HEK293 (cell line): ENCODE data around the gene GATA3.

ENCODE experiments used
- CTCF ChIA-PET: fragments of 350-600 bp; formaldehyde crosslinking; extraction: SDS; loops from one replicate; lab custom pipeline; 2021; ENCODE audit warnings: antibody characterized with exemption; lab: Yijun Ruan, JAX
- POLR2A ChIA-PET: fragments of 300-600 bp; formaldehyde crosslinking; extraction: SDS; loops from one replicate; lab custom pipeline; 2020; ENCODE audit warnings: antibody characterized with exemption, inconsistent platforms; lab: Yijun Ruan, JAX
- H3K27ac ChIP-seq: fragments of 200-500 bp; sonication (Bioruptor generic); 2 replicates; pipeline ENCODE4 v1.5.1; 2014; ENCODE audit warnings: low read depth, low read length, control low read depth, inconsistent platforms; ENCODE audit errors: extremely low read depth
- H3K36me3 ChIP-seq, 2 experiments: fragments of 200-500 bp in 1 of 2; sonication (Bioruptor generic) in 1 of 2; 1 replicate in 1 of 2; 2 replicates in 1 of 2; pipeline ENCODE4 v1.5.1; 2014 to 2017; ENCODE audit warnings: inconsistent platforms in 2 of 2, low read length in 2 of 2; ENCODE audit not compliant: control insufficient read depth in 2 of 2, insufficient read depth in 1 of 2
- H3K4me1 ChIP-seq: fragments of 200-500 bp; sonication (Bioruptor generic); 2 replicates; pipeline ENCODE4 v1.5.1; 2014; ENCODE audit warnings: mild to moderate bottlenecking, low read length, inconsistent platforms; ENCODE audit not compliant: control insufficient read depth, insufficient read depth
- H3K4me3 ChIP-seq: 2 replicates; pipeline ENCODE4 v1.5.1; 2011; ENCODE audit warnings: low read depth, mild to moderate bottlenecking, control low read depth, low read length, moderate library complexity
- H3K9me3 ChIP-seq: fragments of 200-500 bp; sonication (Bioruptor generic); 2 replicates; pipeline ENCODE4 v1.5.1; 2014; ENCODE audit warnings: low read depth, low read length, inconsistent platforms; ENCODE audit not compliant: control insufficient read depth, insufficient read depth
- GLIS1 ChIP-seq: fragments of 450-650 bp; formaldehyde crosslinking; IDR thresholded peaks from 2 replicates; pipeline ENCODE4 v1.5.1; 2016; ENCODE audit warnings: missing biosample characterization, missing genetic modification characterization
- YY1 ChIP-seq: fragments of 450-650 bp; formaldehyde crosslinking; IDR thresholded peaks from 2 replicates; pipeline ENCODE4 v1.5.1; 2018; ENCODE audit warnings: missing biosample characterization, missing genetic modification characterization
- YY2 ChIP-seq: fragments of 450-650 bp; formaldehyde crosslinking; IDR thresholded peaks from 2 replicates; pipeline ENCODE4 v1.5.1; 2016; ENCODE audit warnings: missing biosample characterization, missing genetic modification characterization
- ZBTB17 ChIP-seq: fragments of 450-650 bp; formaldehyde crosslinking; IDR thresholded peaks from 2 replicates; pipeline ENCODE4 v1.5.1; 2016; ENCODE audit warnings: missing biosample characterization, missing genetic modification characterization
- ZBTB8A ChIP-seq: fragments of 450-650 bp; formaldehyde crosslinking; IDR thresholded peaks from 2 replicates; pipeline ENCODE4 v1.5.1; 2016; ENCODE audit warnings: missing biosample characterization, missing genetic modification characterization
- ZNF239 ChIP-seq: fragments of 450-650 bp; formaldehyde crosslinking; IDR thresholded peaks from 2 replicates; pipeline ENCODE4 v1.5.1; 2016; ENCODE audit warnings: missing biosample characterization, missing genetic modification characterization
- ZNF335 ChIP-seq: fragments of 450-650 bp; formaldehyde crosslinking; conservative IDR thresholded peaks from 2 replicates; pipeline ENCODE4 v1.5.1; 2016; ENCODE audit warnings: missing biosample characterization, missing genetic modification characterization
- ZNF501 ChIP-seq: fragments of 450-650 bp; formaldehyde crosslinking; IDR thresholded peaks from 2 replicates; pipeline ENCODE4 v1.5.1; 2016; ENCODE audit warnings: missing biosample characterization, missing genetic modification characterization
- ZNF707 ChIP-seq: fragments of 450-650 bp; formaldehyde crosslinking; IDR thresholded peaks from 2 replicates; pipeline ENCODE4 v1.5.1; 2016; ENCODE audit warnings: missing biosample characterization, missing genetic modification characterization
- ZXDB ChIP-seq: fragments of 450-650 bp; formaldehyde crosslinking; IDR thresholded peaks from 2 replicates; pipeline ENCODE4 v1.5.1; 2016; ENCODE audit warnings: missing biosample characterization, missing genetic modification characterization
- TF ChIP-seq, protein P1 (sequence below): fragments of 450-650 bp; formaldehyde crosslinking; conservative IDR thresholded peaks from 2 replicates; pipeline ENCODE4 v1.5.1; 2016; ENCODE audit warnings: low read depth, missing biosample characterization, missing genetic modification characterization
- TF ChIP-seq, protein P2 (sequence below): fragments of 450-650 bp; formaldehyde crosslinking; IDR thresholded peaks from 2 replicates; pipeline ENCODE4 v1.5.1; 2016; ENCODE audit warnings: missing biosample characterization, missing genetic modification characterization
- TF ChIP-seq, protein P3 (sequence below): fragments of 450-650 bp; formaldehyde crosslinking; IDR thresholded peaks from 2 replicates; pipeline ENCODE4 v1.5.1; 2016; ENCODE audit warnings: missing biosample characterization, missing genetic modification characterization
- TF ChIP-seq, protein P4 (sequence below): fragments of 450-650 bp; formaldehyde crosslinking; IDR thresholded peaks from 2 replicates; pipeline ENCODE4 v1.5.1; 2016; ENCODE audit warnings: missing biosample characterization, missing genetic modification characterization, borderline replicate concordance
- TF ChIP-seq, protein P5 (sequence below): fragments of 450-650 bp; formaldehyde crosslinking; IDR thresholded peaks from 2 replicates; pipeline ENCODE4 v1.5.1; 2016; ENCODE audit warnings: missing biosample characterization, missing genetic modification characterization
- TF ChIP-seq, protein P6 (sequence below): fragments of 450-650 bp; formaldehyde crosslinking; IDR thresholded peaks from 2 replicates; pipeline ENCODE4 v1.5.1; 2017; ENCODE audit warnings: missing biosample characterization, missing genetic modification characterization
- TF ChIP-seq, protein P7 (sequence below): fragments of 450-650 bp; formaldehyde crosslinking; IDR thresholded peaks from 2 replicates; pipeline ENCODE4 v1.5.1; 2016; ENCODE audit warnings: missing biosample characterization, missing genetic modification characterization

Gene GATA3

DNA sequence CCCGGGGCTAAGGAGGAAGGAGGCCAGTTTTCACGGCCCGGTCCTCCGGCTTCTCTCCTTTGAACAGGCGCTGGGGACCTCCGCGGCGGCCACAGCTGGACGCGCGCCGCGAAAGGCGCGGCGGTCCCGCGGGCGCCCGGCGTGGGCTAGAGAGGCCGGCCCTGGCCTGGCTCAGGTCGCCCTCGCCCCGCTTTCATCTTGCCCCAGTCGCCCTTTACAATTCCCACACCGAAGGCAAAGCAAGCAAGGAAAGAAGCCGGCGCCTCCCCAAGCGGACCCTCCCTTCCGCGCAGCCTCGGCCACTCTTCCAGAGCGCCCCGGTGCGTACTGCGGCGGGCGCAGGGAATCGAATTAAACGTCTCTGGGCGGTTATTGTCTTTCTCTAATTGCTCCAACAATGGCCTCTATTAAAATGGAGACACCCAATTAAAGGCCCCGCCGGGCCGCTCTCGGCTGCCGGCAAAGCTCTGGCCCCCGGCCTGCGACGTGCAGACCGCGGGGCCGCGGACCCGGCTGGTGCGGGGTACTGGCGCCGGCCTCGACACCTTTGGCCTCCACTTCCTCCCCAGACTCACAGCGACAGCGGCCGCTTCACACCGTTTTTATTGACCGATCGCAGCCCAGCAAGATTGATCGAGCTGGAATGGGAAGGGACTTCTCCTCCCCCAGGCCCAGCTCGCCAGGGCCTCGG, 4.5 kb upstream of the GATA3 start:
- Histone ChIP-seq H3K9me3 (no peaks in the 10 kb centered on the region), H3K4me3 (peak overlapping the region; percentile 45), H3K27ac (peak overlapping the region; percentile 100), H3K36me3 (no peaks in the 10 kb centered on the region), H3K4me1 (no peaks in the 10 kb centered on the region; the same call in 1 of the 2 replicates)
- ChIA-PET POLR2A (interaction anchor here (0.6 to 1.5 kb wide), 4 partner anchors 11 to 178 kb away, joined by 3 read pairs; no protein-coding TSS in a partner anchor), CTCF (interaction anchor here (0.7 to 1.2 kb wide), 2 partner anchors 178 to 1158 kb away, joined by 3 read pairs; no protein-coding TSS in a partner anchor)
- TF ChIP-seq, protein P1, sequence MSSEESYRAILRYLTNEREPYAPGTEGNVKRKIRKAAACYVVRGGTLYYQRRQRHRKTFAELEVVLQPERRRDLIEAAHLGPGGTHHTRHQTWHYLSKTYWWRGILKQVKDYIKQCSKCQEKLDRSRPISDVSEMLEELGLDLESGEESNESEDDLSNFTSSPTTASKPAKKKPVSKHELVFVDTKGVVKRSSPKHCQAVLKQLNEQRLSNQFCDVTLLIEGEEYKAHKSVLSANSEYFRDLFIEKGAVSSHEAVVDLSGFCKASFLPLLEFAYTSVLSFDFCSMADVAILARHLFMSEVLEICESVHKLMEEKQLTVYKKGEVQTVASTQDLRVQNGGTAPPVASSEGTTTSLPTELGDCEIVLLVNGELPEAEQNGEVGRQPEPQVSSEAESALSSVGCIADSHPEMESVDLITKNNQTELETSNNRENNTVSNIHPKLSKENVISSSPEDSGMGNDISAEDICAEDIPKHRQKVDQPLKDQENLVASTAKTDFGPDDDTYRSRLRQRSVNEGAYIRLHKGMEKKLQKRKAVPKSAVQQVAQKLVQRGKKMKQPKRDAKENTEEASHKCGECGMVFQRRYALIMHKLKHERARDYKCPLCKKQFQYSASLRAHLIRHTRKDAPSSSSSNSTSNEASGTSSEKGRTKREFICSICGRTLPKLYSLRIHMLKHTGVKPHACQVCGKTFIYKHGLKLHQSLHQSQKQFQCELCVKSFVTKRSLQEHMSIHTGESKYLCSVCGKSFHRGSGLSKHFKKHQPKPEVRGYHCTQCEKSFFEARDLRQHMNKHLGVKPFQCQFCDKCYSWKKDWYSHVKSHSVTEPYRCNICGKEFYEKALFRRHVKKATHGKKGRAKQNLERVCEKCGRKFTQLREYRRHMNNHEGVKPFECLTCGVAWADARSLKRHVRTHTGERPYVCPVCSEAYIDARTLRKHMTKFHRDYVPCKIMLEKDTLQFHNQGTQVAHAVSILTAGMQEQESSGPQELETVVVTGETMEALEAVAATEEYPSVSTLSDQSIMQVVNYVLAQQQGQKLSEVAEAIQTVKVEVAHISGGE (tag by site-specific recombination), result 0 out of 2 replicates have a peak, but pooled peaks have one; percentile 19
- TF ChIP-seq ZXDB (peak; percentile 76), YY1 (tag by site-specific recombination) (peak; percentile 51), ZBTB17 (tag by site-specific recombination) (no peak), YY2 (tag by site-specific recombination) (0 out of 2 replicates have a peak, but pooled peaks have one; percentile 29), ZNF501 (tag by site-specific recombination) (peak; percentile 82; the same call in 1 of the 2 replicates), ZNF707 (no peak), ZNF335 (peak; percentile 77), ZBTB8A (tag by site-specific recombination) (peak; percentile 77), ZNF239 (no peak), GLIS1 (tag by site-specific recombination) (no peak)
- TF ChIP-seq, protein P2, sequence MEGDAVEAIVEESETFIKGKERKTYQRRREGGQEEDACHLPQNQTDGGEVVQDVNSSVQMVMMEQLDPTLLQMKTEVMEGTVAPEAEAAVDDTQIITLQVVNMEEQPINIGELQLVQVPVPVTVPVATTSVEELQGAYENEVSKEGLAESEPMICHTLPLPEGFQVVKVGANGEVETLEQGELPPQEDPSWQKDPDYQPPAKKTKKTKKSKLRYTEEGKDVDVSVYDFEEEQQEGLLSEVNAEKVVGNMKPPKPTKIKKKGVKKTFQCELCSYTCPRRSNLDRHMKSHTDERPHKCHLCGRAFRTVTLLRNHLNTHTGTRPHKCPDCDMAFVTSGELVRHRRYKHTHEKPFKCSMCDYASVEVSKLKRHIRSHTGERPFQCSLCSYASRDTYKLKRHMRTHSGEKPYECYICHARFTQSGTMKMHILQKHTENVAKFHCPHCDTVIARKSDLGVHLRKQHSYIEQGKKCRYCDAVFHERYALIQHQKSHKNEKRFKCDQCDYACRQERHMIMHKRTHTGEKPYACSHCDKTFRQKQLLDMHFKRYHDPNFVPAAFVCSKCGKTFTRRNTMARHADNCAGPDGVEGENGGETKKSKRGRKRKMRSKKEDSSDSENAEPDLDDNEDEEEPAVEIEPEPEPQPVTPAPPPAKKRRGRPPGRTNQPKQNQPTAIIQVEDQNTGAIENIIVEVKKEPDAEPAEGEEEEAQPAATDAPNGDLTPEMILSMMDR (tag by site-specific recombination), result peak; percentile 32; the same call in 1 of the 2 replicates
- TF ChIP-seq, protein P3, sequence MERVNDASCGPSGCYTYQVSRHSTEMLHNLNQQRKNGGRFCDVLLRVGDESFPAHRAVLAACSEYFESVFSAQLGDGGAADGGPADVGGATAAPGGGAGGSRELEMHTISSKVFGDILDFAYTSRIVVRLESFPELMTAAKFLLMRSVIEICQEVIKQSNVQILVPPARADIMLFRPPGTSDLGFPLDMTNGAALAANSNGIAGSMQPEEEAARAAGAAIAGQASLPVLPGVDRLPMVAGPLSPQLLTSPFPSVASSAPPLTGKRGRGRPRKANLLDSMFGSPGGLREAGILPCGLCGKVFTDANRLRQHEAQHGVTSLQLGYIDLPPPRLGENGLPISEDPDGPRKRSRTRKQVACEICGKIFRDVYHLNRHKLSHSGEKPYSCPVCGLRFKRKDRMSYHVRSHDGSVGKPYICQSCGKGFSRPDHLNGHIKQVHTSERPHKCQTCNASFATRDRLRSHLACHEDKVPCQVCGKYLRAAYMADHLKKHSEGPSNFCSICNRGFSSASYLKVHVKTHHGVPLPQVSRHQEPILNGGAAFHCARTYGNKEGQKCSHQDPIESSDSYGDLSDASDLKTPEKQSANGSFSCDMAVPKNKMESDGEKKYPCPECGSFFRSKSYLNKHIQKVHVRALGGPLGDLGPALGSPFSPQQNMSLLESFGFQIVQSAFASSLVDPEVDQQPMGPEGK (tag by site-specific recombination), result peak; percentile 90; the same call in 1 of the 2 replicates
- TF ChIP-seq, protein P4, sequence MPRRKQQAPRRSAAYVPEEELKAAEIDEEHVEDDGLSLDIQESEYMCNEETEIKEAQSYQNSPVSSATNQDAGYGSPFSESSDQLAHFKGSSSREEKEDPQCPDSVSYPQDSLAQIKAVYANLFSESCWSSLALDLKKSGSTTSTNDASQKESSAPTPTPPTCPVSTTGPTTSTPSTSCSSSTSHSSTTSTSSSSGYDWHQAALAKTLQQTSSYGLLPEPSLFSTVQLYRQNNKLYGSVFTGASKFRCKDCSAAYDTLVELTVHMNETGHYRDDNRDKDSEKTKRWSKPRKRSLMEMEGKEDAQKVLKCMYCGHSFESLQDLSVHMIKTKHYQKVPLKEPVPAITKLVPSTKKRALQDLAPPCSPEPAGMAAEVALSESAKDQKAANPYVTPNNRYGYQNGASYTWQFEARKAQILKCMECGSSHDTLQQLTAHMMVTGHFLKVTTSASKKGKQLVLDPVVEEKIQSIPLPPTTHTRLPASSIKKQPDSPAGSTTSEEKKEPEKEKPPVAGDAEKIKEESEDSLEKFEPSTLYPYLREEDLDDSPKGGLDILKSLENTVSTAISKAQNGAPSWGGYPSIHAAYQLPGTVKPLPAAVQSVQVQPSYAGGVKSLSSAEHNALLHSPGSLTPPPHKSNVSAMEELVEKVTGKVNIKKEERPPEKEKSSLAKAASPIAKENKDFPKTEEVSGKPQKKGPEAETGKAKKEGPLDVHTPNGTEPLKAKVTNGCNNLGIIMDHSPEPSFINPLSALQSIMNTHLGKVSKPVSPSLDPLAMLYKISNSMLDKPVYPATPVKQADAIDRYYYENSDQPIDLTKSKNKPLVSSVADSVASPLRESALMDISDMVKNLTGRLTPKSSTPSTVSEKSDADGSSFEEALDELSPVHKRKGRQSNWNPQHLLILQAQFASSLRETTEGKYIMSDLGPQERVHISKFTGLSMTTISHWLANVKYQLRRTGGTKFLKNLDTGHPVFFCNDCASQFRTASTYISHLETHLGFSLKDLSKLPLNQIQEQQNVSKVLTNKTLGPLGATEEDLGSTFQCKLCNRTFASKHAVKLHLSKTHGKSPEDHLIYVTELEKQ (tag by site-specific recombination), result no peak
- TF ChIP-seq, protein P5, sequence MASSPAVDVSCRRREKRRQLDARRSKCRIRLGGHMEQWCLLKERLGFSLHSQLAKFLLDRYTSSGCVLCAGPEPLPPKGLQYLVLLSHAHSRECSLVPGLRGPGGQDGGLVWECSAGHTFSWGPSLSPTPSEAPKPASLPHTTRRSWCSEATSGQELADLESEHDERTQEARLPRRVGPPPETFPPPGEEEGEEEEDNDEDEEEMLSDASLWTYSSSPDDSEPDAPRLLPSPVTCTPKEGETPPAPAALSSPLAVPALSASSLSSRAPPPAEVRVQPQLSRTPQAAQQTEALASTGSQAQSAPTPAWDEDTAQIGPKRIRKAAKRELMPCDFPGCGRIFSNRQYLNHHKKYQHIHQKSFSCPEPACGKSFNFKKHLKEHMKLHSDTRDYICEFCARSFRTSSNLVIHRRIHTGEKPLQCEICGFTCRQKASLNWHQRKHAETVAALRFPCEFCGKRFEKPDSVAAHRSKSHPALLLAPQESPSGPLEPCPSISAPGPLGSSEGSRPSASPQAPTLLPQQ (tag by site-specific recombination), result no peak
- TF ChIP-seq, protein P6, sequence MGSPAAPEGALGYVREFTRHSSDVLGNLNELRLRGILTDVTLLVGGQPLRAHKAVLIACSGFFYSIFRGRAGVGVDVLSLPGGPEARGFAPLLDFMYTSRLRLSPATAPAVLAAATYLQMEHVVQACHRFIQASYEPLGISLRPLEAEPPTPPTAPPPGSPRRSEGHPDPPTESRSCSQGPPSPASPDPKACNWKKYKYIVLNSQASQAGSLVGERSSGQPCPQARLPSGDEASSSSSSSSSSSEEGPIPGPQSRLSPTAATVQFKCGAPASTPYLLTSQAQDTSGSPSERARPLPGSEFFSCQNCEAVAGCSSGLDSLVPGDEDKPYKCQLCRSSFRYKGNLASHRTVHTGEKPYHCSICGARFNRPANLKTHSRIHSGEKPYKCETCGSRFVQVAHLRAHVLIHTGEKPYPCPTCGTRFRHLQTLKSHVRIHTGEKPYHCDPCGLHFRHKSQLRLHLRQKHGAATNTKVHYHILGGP (tag by site-specific recombination), result no peak
- TF ChIP-seq, protein P7, sequence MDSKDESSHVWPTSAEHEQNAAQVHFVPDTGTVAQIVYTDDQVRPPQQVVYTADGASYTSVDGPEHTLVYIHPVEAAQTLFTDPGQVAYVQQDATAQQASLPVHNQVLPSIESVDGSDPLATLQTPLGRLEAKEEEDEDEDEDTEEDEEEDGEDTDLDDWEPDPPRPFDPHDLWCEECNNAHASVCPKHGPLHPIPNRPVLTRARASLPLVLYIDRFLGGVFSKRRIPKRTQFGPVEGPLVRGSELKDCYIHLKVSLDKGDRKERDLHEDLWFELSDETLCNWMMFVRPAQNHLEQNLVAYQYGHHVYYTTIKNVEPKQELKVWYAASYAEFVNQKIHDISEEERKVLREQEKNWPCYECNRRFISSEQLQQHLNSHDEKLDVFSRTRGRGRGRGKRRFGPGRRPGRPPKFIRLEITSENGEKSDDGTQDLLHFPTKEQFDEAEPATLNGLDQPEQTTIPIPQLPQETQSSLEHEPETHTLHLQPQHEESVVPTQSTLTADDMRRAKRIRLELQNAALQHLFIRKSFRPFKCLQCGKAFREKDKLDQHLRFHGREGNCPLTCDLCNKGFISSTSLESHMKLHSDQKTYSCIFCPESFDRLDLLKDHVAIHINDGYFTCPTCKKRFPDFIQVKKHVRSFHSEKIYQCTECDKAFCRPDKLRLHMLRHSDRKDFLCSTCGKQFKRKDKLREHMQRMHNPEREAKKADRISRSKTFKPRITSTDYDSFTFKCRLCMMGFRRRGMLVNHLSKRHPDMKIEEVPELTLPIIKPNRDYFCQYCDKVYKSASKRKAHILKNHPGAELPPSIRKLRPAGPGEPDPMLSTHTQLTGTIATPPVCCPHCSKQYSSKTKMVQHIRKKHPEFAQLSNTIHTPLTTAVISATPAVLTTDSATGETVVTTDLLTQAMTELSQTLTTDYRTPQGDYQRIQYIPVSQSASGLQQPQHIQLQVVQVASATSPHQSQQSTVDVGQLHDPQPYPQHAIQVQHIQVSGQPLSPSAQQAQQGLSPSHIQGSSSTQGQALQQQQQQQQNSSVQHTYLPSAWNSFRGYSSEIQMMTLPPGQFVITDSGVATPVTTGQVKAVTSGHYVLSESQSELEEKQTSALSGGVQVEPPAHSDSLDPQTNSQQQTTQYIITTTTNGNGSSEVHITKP (tag by site-specific recombination), result no peak
